ENCODE measurements around the gene ALKBH5.

The ALKBH5 gene

GRCh38 chr17:18163547-18163946 lies 20.1 kb upstream of the ALKBH5 start:
- no peak overlapping the region for H3K4me3 ChIP-seq (replicated peaks; ENCODE audit: low read depth, low read length)
- no peak for DNase-seq (ENCODE audit: low read depth)
- no peak for TF ChIP-seq CTCF (IDR thresholded peaks at IDR 0.05; ENCODE audit: low read length, missing control alignments)

- no peak overlapping the region for H3K4me3 ChIP-seq (replicated peaks; ENCODE audit: low read depth, low read length)
- TF ChIP-seq CTCF (IDR thresholded peaks at IDR 0.05; ENCODE audit: low read length, missing control alignments), result no peak
- DNase-seq (ENCODE audit: low read depth), result no peak
These were observed 16.7 kb upstream of the ALKBH5 start for GRCh38 chr17:18166894-18167293.

- TF ChIP-seq CTCF (IDR thresholded peaks at IDR 0.05; ENCODE audit: low read length, missing control alignments), result no peak
- no peak for DNase-seq (ENCODE audit: low read depth)
- H3K4me3 ChIP-seq (replicated peaks; ENCODE audit: low read depth, low read length), result no peak overlapping the region
These were observed 16.2 kb upstream of the ALKBH5 start for GRCh38 chr17:18167421-18167820.

GRCh38 chr17:18172531-18173278 lies 10.9 kb upstream of the ALKBH5 start:
- no peak for DNase-seq (ENCODE audit: low read depth)
- no peak for TF ChIP-seq CTCF (IDR thresholded peaks at IDR 0.05; ENCODE audit: low read length, missing control alignments)
- no peak overlapping the region for H3K4me3 ChIP-seq (replicated peaks; ENCODE audit: low read depth, low read length)

- TF ChIP-seq CTCF (IDR thresholded peaks at IDR 0.05; ENCODE audit: low read length, missing control alignments), result no peak
- DNase-seq (ENCODE audit: low read depth), result no peak
- H3K4me3 ChIP-seq (replicated peaks; ENCODE audit: low read depth, low read length), result no peak overlapping the region
These were observed 9.9 kb upstream of the ALKBH5 start for GRCh38 chr17:18173740-18174139.

GRCh38 chr17:18176176-18176575 lies 7.5 kb upstream of the ALKBH5 start:
- H3K4me3 ChIP-seq (replicated peaks; ENCODE audit: low read depth, low read length), result no peak overlapping the region
- DNase-seq (ENCODE audit: low read depth), result no peak
- no peak for TF ChIP-seq CTCF (IDR thresholded peaks at IDR 0.05; ENCODE audit: low read length, missing control alignments)

- no peak for DNase-seq (ENCODE audit: low read depth)
- H3K4me3 ChIP-seq (replicated peaks; ENCODE audit: low read depth, low read length), result no peak overlapping the region
- TF ChIP-seq CTCF (IDR thresholded peaks at IDR 0.05; ENCODE audit: low read length, missing control alignments), result no peak
These were observed 6.5 kb upstream of the ALKBH5 start for GRCh38 chr17:18177133-18177532.

All from fibroblast of pulmonary artery (primary cell).